KMS-11 (cell line): ENCODE results near the gene F2RL1.
"Not testable (repeated sequence)": the region's sequence is repeated elsewhere in the genome, so short reads cannot be mapped to it uniquely, and the experiment has no call there.

ENCODE experiments used
- H2AFZ ChIP-seq: fragments of 200-600 bp; sonication (generic); 2 replicates; pipeline ENCODE4 v1.6.1; 2016; ENCODE audit warnings: antibody characterized with exemption, mixed run types, low read depth
- H3K27ac ChIP-seq: fragments of 200-600 bp; sonication (generic); 2 replicates; pipeline ENCODE4 v1.6.1; 2016; ENCODE audit warnings: mild to moderate bottlenecking, mixed run types
- H3K27me3 ChIP-seq: fragments of 200-600 bp; sonication (generic); 2 replicates; pipeline ENCODE4 v1.6.1; 2017; ENCODE audit warnings: mild to moderate bottlenecking, low read depth, mixed run types, moderate library complexity; ENCODE audit not compliant: insufficient read depth
- H3K36me3 ChIP-seq: fragments of 200-600 bp; sonication (generic); 2 replicates; pipeline ENCODE4 v1.6.1; 2017; ENCODE audit warnings: mild to moderate bottlenecking, mixed run types; ENCODE audit not compliant: insufficient read depth
- H3K4me1 ChIP-seq: fragments of 200-600 bp; sonication (generic); 2 replicates; pipeline ENCODE4 v1.6.1; 2016; ENCODE audit warnings: mild to moderate bottlenecking, low read depth, mixed run types; ENCODE audit not compliant: poor library complexity, severe bottlenecking
- H3K4me2 ChIP-seq: fragments of 200-600 bp; sonication (generic); 2 replicates; pipeline ENCODE4 v1.7.0; 2016; ENCODE audit warnings: mild to moderate bottlenecking, mixed run types
- H3K4me3 ChIP-seq: fragments of 200-600 bp; sonication (generic); IDR thresholded peaks from 2 replicates; pipeline ENCODE4 v1.6.1; 2017; ENCODE audit warnings: low read depth, low read length, mixed read lengths; ENCODE audit not compliant: insufficient read depth
- H3K79me2 ChIP-seq: fragments of 200-600 bp; sonication (generic); 2 replicates; pipeline ENCODE4 v1.6.1; 2016; ENCODE audit warnings: low read depth, mixed run types; ENCODE audit not compliant: insufficient read depth
- H3K9ac ChIP-seq: fragments of 200-600 bp; sonication (generic); 2 replicates; pipeline ENCODE4 v1.6.1; 2016; ENCODE audit warnings: mild to moderate bottlenecking, mixed run types
- H4K20me1 ChIP-seq: fragments of 200-600 bp; sonication (generic); 2 replicates; pipeline ENCODE4 v1.6.1; 2016; ENCODE audit warnings: mild to moderate bottlenecking, mixed run types; ENCODE audit not compliant: insufficient read depth
- TF ChIP-seq, protein P1 (sequence below): fragments of 200-600 bp; sonication (generic); conservative IDR thresholded peaks from 2 replicates; pipeline ENCODE4 v1.6.1; 2017; ENCODE audit warnings: low read depth, mild to moderate bottlenecking, antibody characterized with exemption, low read length, moderate library complexity, mixed read lengths

F2RL1 gene

DNA sequence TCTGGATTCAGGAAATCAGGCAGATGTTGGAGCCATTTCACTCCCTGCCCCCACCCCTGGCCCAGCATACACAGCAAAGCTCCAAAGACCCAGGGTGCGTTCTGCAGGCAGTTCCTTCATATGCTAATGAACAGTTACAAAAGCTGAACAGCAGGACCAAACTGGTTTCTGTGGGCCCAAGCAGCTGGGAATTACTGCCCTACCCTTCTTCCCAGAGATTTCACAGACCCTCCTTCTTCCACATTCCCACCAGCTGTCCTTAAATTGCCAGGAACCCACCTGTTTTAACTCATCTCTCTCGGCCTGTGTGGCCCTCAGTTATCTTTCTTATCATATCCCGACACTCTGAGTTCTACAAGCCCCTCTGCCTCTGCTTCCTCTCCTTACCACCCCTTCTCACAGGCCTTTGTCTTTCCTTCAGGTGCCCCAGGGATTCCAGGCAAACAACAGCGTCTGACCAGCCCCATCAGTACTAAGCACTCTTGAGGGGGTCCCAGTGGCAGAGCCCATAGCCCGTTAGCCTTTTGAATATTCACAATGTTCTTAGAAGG lies 10.6 kb upstream of the F2RL1 start:
- H3K36me3 ChIP-seq: no peaks in the 10 kb centered on the region
- H3K4me1 ChIP-seq: no peaks in the 10 kb centered on the region
- H3K9ac ChIP-seq: no peak overlapping the region
- no peaks in the 10 kb centered on the region for H3K79me2 ChIP-seq
- H3K27ac ChIP-seq: no peak overlapping the region
- no peak overlapping the region for H2AFZ ChIP-seq
- no peak overlapping the region for H3K4me2 ChIP-seq
- no peak overlapping the region for H3K4me3 ChIP-seq
- TF ChIP-seq, protein P1, sequence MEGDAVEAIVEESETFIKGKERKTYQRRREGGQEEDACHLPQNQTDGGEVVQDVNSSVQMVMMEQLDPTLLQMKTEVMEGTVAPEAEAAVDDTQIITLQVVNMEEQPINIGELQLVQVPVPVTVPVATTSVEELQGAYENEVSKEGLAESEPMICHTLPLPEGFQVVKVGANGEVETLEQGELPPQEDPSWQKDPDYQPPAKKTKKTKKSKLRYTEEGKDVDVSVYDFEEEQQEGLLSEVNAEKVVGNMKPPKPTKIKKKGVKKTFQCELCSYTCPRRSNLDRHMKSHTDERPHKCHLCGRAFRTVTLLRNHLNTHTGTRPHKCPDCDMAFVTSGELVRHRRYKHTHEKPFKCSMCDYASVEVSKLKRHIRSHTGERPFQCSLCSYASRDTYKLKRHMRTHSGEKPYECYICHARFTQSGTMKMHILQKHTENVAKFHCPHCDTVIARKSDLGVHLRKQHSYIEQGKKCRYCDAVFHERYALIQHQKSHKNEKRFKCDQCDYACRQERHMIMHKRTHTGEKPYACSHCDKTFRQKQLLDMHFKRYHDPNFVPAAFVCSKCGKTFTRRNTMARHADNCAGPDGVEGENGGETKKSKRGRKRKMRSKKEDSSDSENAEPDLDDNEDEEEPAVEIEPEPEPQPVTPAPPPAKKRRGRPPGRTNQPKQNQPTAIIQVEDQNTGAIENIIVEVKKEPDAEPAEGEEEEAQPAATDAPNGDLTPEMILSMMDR: no peak
- no peaks in the 10 kb centered on the region for H3K27me3 ChIP-seq
- no peaks in the 10 kb centered on the region for H4K20me1 ChIP-seq

DNA sequence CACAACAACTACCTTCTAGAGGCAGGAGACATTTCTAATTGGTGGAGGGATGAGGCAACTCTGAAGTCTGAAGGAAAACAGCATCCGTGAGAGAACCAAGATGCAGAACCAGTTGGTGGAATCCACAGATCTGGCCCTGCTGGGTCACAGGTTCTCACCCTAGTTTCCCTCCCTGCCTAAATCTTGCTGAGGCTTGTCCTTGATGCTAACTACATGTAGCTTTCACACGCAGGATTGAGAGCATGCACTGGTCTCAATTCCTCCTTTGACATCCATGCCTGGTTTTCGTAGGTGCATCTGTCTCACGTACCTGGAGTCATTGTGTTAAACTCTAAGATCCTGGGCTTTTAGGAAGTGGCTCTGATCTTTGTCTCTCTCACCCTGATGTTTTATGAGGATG lies 9.7 kb upstream of the F2RL1 start:
- no peak overlapping the region for H3K4me2 ChIP-seq
- H3K27me3 ChIP-seq: no peaks in the 10 kb centered on the region
- no peaks in the 10 kb centered on the region for H3K79me2 ChIP-seq
- no peak overlapping the region for H3K4me3 ChIP-seq
- no peak overlapping the region for H3K27ac ChIP-seq
- no peaks in the 10 kb centered on the region for H3K36me3 ChIP-seq
- no peak overlapping the region for H2AFZ ChIP-seq
- TF ChIP-seq, protein P1: no peak
- H4K20me1 ChIP-seq: no peaks in the 10 kb centered on the region
- no peaks in the 10 kb centered on the region for H3K4me1 ChIP-seq
- H3K9ac ChIP-seq: no peak overlapping the region

DNA sequence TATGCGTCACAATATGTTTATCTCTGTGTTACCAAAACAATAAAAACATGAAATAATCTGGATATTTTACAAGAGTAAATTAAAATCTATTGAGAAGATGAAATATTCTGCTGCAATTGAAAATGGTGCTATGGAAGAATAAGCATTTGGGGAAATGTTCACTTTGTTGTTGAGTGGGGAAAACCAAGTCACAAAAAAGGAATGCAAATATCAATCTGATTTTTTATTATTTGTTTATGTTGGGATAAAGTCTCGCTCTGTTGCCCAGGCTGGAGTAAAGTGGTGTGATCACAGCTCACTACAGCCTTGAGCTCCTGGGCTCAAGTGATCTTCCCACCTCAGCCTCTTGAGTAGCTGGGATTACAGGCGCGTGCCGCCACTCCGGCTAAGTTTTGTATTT lies 8.6 kb upstream of the F2RL1 start:
- H3K4me1 ChIP-seq: no peaks in the 10 kb centered on the region
- no peak overlapping the region for H3K4me3 ChIP-seq
- TF ChIP-seq, protein P1: no peak

DNA sequence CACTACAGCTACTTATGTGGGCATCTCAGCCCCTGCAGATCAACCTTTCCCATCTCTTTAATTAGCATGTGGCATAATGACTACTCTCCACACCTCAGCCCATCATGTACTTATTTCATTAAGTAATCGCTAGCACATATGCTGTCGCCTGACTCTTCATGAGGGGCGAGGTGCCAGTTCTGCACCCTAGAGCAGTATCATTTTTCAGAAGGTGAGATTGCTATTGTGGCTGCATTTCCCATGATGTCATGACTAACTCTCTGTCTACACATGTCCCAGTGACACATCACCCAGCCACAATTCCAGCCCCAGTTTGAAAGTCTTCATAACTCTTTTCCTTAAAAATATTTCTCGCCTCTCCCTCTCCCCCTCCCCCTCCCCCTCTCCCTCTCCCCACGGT lies 7.6 kb upstream of the F2RL1 start:
- H3K4me3 ChIP-seq: no peak overlapping the region
- no peaks in the 10 kb centered on the region for H3K36me3 ChIP-seq
- H3K9ac ChIP-seq: no peak overlapping the region
- H3K4me1 ChIP-seq: no peaks in the 10 kb centered on the region
- H4K20me1 ChIP-seq: no peaks in the 10 kb centered on the region
- H3K27ac ChIP-seq: no peak overlapping the region
- H2AFZ ChIP-seq: no peak overlapping the region
- TF ChIP-seq, protein P1: no peak
- no peaks in the 10 kb centered on the region for H3K79me2 ChIP-seq
- no peak overlapping the region for H3K4me2 ChIP-seq
- H3K27me3 ChIP-seq: no peaks in the 10 kb centered on the region

More for the DNA sequence above, 8.6 kb upstream of the F2RL1 start:
- H3K36me3 ChIP-seq: no peaks in the 10 kb centered on the region
- no peak overlapping the region for H3K27ac ChIP-seq
- H2AFZ ChIP-seq: no peak overlapping the region
- no peaks in the 10 kb centered on the region for H3K27me3 ChIP-seq
- H4K20me1 ChIP-seq: no peaks in the 10 kb centered on the region
- H3K79me2 ChIP-seq: no peaks in the 10 kb centered on the region
- H3K4me2 ChIP-seq: no peak overlapping the region
- H3K9ac ChIP-seq: no peak overlapping the region

DNA sequence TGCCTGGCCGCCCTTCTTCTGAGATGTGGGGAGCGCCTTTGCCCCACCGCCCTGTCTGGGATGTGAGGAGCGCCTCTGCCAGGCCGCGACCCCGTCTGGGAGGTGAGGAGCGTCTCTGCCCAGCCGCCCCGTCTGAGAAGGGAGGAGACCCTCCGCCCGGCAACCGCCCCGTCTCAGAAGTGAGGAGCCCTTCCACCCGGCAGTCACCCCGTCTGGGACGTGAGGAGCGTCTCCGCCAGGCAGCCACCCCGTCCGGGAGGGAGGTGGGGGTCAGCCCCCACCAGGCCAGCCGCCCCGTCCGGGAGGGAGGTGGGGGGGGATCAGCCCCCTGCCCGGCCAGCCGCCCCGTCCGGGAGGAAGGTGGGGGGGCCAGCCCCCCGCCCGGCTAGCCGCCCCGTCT lies 6.6 kb upstream of the F2RL1 start:
- not testable (repeated sequence) for H2AFZ ChIP-seq, H3K36me3 ChIP-seq, H3K27ac ChIP-seq, H4K20me1 ChIP-seq, H3K79me2 ChIP-seq, H3K4me1 ChIP-seq, H3K4me3 ChIP-seq, H3K9ac ChIP-seq, H3K27me3 ChIP-seq, H3K4me2 ChIP-seq
